WTC11 (cell line): ENCODE results near the gene MEGF11.

Source experiments
- ETV6 ChIP-seq: sonication (generic); formaldehyde crosslinking; IDR thresholded peaks from 2 replicates; pipeline ENCODE4 v1.8.1; 2022; ENCODE audit warnings: mild to moderate bottlenecking, missing genetic modification reagents
- HMGXB4 ChIP-seq: sonication (generic); formaldehyde crosslinking; IDR thresholded peaks from 2 replicates; pipeline ENCODE4 v1.8.1; 2023; ENCODE audit warnings: mild to moderate bottlenecking, moderate library complexity, missing genetic modification reagents
- MAX ChIP-seq: sonication (generic); formaldehyde crosslinking; IDR thresholded peaks from 2 replicates; pipeline ENCODE4 v1.8.0; 2022; ENCODE audit warnings: mild to moderate bottlenecking, missing genetic modification reagents
- NR2C2 ChIP-seq: sonication (generic); formaldehyde crosslinking; IDR thresholded peaks from 2 replicates; pipeline ENCODE4 v1.8.0; 2022; ENCODE audit warnings: mild to moderate bottlenecking, missing genetic modification reagents
- PRDM15 ChIP-seq: sonication (generic); formaldehyde crosslinking; IDR thresholded peaks from 2 replicates; pipeline ENCODE4 v1.8.0; 2022; ENCODE audit warnings: missing genetic modification reagents
- TEAD1 ChIP-seq: sonication (generic); formaldehyde crosslinking; IDR thresholded peaks from 2 replicates; pipeline ENCODE4 v1.8.0; 2022; ENCODE audit warnings: mild to moderate bottlenecking, missing genetic modification reagents
- TF ChIP-seq, protein P1 (sequence below): fragments of 200-600 bp; IDR thresholded peaks from 2 replicates; pipeline ENCODE4 v1.8.0; 2022; ENCODE audit warnings: antibody characterized with exemption
- TF ChIP-seq, protein P2 (sequence below): sonication (generic); formaldehyde crosslinking; IDR thresholded peaks from 2 replicates; pipeline ENCODE4 v1.8.0; 2023; ENCODE audit warnings: mild to moderate bottlenecking, missing genetic modification reagents
- TF ChIP-seq, protein P3 (sequence below): sonication (generic); formaldehyde crosslinking; IDR thresholded peaks from 2 replicates; pipeline ENCODE4 v1.8.1; 2023; ENCODE audit warnings: mild to moderate bottlenecking, missing genetic modification reagents, borderline replicate concordance
- TF ChIP-seq, protein P4 (sequence below): fragments of 250-450 bp; sonication (Bioruptor Pico); IDR thresholded peaks from 2 replicates; pipeline ENCODE4 v1.9.0; 2021; ENCODE audit warnings: mild to moderate bottlenecking
- TF ChIP-seq, protein P5 (sequence below): sonication (generic); formaldehyde crosslinking; IDR thresholded peaks from 2 replicates; pipeline ENCODE4 v1.8.1; 2023; ENCODE audit warnings: mild to moderate bottlenecking, missing genetic modification reagents
- TF ChIP-seq, protein P6 (sequence below): sonication (generic); formaldehyde crosslinking; IDR thresholded peaks from 2 replicates; pipeline ENCODE4 v1.8.0; 2022; ENCODE audit warnings: mild to moderate bottlenecking, missing genetic modification reagents

- TF ChIP-seq, protein P1, sequence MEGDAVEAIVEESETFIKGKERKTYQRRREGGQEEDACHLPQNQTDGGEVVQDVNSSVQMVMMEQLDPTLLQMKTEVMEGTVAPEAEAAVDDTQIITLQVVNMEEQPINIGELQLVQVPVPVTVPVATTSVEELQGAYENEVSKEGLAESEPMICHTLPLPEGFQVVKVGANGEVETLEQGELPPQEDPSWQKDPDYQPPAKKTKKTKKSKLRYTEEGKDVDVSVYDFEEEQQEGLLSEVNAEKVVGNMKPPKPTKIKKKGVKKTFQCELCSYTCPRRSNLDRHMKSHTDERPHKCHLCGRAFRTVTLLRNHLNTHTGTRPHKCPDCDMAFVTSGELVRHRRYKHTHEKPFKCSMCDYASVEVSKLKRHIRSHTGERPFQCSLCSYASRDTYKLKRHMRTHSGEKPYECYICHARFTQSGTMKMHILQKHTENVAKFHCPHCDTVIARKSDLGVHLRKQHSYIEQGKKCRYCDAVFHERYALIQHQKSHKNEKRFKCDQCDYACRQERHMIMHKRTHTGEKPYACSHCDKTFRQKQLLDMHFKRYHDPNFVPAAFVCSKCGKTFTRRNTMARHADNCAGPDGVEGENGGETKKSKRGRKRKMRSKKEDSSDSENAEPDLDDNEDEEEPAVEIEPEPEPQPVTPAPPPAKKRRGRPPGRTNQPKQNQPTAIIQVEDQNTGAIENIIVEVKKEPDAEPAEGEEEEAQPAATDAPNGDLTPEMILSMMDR: no peak
- TF ChIP-seq ETV6 (CRISPR knock-in tag) (no peak), NR2C2 (CRISPR knock-in tag) (no peak), TEAD1 (no peak), MAX (no peak), PRDM15 (CRISPR knock-in tag) (no peak), HMGXB4 (no peak)
- TF ChIP-seq, protein P2, sequence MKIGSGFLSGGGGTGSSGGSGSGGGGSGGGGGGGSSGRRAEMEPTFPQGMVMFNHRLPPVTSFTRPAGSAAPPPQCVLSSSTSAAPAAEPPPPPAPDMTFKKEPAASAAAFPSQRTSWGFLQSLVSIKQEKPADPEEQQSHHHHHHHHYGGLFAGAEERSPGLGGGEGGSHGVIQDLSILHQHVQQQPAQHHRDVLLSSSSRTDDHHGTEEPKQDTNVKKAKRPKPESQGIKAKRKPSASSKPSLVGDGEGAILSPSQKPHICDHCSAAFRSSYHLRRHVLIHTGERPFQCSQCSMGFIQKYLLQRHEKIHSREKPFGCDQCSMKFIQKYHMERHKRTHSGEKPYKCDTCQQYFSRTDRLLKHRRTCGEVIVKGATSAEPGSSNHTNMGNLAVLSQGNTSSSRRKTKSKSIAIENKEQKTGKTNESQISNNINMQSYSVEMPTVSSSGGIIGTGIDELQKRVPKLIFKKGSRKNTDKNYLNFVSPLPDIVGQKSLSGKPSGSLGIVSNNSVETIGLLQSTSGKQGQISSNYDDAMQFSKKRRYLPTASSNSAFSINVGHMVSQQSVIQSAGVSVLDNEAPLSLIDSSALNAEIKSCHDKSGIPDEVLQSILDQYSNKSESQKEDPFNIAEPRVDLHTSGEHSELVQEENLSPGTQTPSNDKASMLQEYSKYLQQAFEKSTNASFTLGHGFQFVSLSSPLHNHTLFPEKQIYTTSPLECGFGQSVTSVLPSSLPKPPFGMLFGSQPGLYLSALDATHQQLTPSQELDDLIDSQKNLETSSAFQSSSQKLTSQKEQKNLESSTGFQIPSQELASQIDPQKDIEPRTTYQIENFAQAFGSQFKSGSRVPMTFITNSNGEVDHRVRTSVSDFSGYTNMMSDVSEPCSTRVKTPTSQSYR (CRISPR knock-in tag): no peak
- TF ChIP-seq, protein P3, sequence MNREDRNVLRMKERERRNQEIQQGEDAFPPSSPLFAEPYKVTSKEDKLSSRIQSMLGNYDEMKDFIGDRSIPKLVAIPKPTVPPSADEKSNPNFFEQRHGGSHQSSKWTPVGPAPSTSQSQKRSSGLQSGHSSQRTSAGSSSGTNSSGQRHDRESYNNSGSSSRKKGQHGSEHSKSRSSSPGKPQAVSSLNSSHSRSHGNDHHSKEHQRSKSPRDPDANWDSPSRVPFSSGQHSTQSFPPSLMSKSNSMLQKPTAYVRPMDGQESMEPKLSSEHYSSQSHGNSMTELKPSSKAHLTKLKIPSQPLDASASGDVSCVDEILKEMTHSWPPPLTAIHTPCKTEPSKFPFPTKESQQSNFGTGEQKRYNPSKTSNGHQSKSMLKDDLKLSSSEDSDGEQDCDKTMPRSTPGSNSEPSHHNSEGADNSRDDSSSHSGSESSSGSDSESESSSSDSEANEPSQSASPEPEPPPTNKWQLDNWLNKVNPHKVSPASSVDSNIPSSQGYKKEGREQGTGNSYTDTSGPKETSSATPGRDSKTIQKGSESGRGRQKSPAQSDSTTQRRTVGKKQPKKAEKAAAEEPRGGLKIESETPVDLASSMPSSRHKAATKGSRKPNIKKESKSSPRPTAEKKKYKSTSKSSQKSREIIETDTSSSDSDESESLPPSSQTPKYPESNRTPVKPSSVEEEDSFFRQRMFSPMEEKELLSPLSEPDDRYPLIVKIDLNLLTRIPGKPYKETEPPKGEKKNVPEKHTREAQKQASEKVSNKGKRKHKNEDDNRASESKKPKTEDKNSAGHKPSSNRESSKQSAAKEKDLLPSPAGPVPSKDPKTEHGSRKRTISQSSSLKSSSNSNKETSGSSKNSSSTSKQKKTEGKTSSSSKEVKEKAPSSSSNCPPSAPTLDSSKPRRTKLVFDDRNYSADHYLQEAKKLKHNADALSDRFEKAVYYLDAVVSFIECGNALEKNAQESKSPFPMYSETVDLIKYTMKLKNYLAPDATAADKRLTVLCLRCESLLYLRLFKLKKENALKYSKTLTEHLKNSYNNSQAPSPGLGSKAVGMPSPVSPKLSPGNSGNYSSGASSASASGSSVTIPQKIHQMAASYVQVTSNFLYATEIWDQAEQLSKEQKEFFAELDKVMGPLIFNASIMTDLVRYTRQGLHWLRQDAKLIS (CRISPR knock-in tag): no peak
- TF ChIP-seq, protein P4, sequence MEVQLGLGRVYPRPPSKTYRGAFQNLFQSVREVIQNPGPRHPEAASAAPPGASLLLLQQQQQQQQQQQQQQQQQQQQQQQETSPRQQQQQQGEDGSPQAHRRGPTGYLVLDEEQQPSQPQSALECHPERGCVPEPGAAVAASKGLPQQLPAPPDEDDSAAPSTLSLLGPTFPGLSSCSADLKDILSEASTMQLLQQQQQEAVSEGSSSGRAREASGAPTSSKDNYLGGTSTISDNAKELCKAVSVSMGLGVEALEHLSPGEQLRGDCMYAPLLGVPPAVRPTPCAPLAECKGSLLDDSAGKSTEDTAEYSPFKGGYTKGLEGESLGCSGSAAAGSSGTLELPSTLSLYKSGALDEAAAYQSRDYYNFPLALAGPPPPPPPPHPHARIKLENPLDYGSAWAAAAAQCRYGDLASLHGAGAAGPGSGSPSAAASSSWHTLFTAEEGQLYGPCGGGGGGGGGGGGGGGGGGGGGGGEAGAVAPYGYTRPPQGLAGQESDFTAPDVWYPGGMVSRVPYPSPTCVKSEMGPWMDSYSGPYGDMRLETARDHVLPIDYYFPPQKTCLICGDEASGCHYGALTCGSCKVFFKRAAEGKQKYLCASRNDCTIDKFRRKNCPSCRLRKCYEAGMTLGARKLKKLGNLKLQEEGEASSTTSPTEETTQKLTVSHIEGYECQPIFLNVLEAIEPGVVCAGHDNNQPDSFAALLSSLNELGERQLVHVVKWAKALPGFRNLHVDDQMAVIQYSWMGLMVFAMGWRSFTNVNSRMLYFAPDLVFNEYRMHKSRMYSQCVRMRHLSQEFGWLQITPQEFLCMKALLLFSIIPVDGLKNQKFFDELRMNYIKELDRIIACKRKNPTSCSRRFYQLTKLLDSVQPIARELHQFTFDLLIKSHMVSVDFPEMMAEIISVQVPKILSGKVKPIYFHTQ (CRISPR knock-in tag): no peak
- TF ChIP-seq, protein P5, sequence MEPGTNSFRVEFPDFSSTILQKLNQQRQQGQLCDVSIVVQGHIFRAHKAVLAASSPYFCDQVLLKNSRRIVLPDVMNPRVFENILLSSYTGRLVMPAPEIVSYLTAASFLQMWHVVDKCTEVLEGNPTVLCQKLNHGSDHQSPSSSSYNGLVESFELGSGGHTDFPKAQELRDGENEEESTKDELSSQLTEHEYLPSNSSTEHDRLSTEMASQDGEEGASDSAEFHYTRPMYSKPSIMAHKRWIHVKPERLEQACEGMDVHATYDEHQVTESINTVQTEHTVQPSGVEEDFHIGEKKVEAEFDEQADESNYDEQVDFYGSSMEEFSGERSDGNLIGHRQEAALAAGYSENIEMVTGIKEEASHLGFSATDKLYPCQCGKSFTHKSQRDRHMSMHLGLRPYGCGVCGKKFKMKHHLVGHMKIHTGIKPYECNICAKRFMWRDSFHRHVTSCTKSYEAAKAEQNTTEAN: no peak
- TF ChIP-seq, protein P6, sequence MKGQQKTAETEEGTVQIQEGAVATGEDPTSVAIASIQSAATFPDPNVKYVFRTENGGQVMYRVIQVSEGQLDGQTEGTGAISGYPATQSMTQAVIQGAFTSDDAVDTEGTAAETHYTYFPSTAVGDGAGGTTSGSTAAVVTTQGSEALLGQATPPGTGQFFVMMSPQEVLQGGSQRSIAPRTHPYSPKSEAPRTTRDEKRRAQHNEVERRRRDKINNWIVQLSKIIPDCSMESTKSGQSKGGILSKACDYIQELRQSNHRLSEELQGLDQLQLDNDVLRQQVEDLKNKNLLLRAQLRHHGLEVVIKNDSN: no peak
These were observed 190.4 kb downstream of the MEGF11 start for GRCh38 chr15:66063147-66063546.
